ENCODE results near the gene STXBP1.

The STXBP1 gene

GRCh38 chr9:127667127-127667844 lies 55.2 kb downstream of the STXBP1 start:
- no peaks in the 10 kb centered on the region for H3K9me3 ChIP-seq (ENCODE audit: insufficient read depth, low read length)
- TF ChIP-seq EZH2phosphoT487 (conservative IDR thresholded peaks at IDR 0.05; ENCODE audit: low read length) (no peak), CTCF (IDR thresholded peaks at IDR 0.05; ENCODE audit: insufficient read depth, low read length, poor library complexity, severe bottlenecking) (no peak)
- H3K27me3 ChIP-seq (ENCODE audit: low read length): no peaks in the 10 kb centered on the region
- H3K4me3 ChIP-seq (ENCODE audit: insufficient read depth, low read length, poor library complexity, severe bottlenecking): no peak overlapping the region
- no peaks in the 10 kb centered on the region for H3K36me3 ChIP-seq (ENCODE audit: low read length)
- H3K27ac ChIP-seq (ENCODE audit: low read depth, low read length): no peak overlapping the region
- H3K9ac ChIP-seq (ENCODE audit: low read length): no peak overlapping the region
- H2AFZ ChIP-seq (ENCODE audit: low read depth, low read length, severe bottlenecking): no peak overlapping the region
- H3K4me2 ChIP-seq (ENCODE audit: low read depth, low read length, poor library complexity, severe bottlenecking): no peak overlapping the region
- H3K79me2 ChIP-seq (ENCODE audit: insufficient read depth, low read length): no peaks in the 10 kb centered on the region
- no peaks in the 10 kb centered on the region for H3K9me2 ChIP-seq (replicated peaks; ENCODE audit: insufficient read depth, low read length)
- H4K20me1 ChIP-seq (ENCODE audit: low read depth, low read length): no peaks in the 10 kb centered on the region
- H3F3A ChIP-seq (ENCODE audit: insufficient read depth): no peaks in the 10 kb centered on the region

- TF ChIP-seq CTCF (IDR thresholded peaks at IDR 0.05; ENCODE audit: insufficient read depth, low read length, poor library complexity, severe bottlenecking) (no peak), EZH2phosphoT487 (conservative IDR thresholded peaks at IDR 0.05; ENCODE audit: low read length) (no peak)
- no peaks in the 10 kb centered on the region for H3F3A ChIP-seq (ENCODE audit: insufficient read depth)
- no peak overlapping the region for H3K27ac ChIP-seq (ENCODE audit: low read depth, low read length)
- H3K4me3 ChIP-seq (ENCODE audit: insufficient read depth, low read length, poor library complexity, severe bottlenecking): no peak overlapping the region
- no peak overlapping the region for H2AFZ ChIP-seq (ENCODE audit: low read depth, low read length, severe bottlenecking)
- H3K27me3 ChIP-seq (ENCODE audit: low read length): no peaks in the 10 kb centered on the region
- H3K9me3 ChIP-seq (ENCODE audit: insufficient read depth, low read length): no peaks in the 10 kb centered on the region
- H3K9ac ChIP-seq (ENCODE audit: low read length): no peak overlapping the region
- no peaks in the 10 kb centered on the region for H3K79me2 ChIP-seq (ENCODE audit: insufficient read depth, low read length)
- H3K4me2 ChIP-seq (ENCODE audit: low read depth, low read length, poor library complexity, severe bottlenecking): no peak overlapping the region
- H3K36me3 ChIP-seq (ENCODE audit: low read length): no peaks in the 10 kb centered on the region
- no peaks in the 10 kb centered on the region for H3K9me2 ChIP-seq (replicated peaks; ENCODE audit: insufficient read depth, low read length)
- no peaks in the 10 kb centered on the region for H4K20me1 ChIP-seq (ENCODE audit: low read depth, low read length)
Observed at GRCh38 chr9:127667906-127668305, 55.8 kb downstream of the STXBP1 start.

GRCh38 chr9:127673234-127673633 lies 61.2 kb downstream of the STXBP1 start:
- H3K4me3 ChIP-seq (ENCODE audit: insufficient read depth, low read length, poor library complexity, severe bottlenecking): no peak overlapping the region
- H3K27me3 ChIP-seq (ENCODE audit: low read length): no peaks in the 10 kb centered on the region
- no peaks in the 10 kb centered on the region for H3K9me2 ChIP-seq (replicated peaks; ENCODE audit: insufficient read depth, low read length)
- no peak overlapping the region for H3K9ac ChIP-seq (ENCODE audit: low read length)
- H3K4me2 ChIP-seq (ENCODE audit: low read depth, low read length, poor library complexity, severe bottlenecking): no peak overlapping the region
- no peaks in the 10 kb centered on the region for H3K79me2 ChIP-seq (ENCODE audit: insufficient read depth, low read length)
- no peaks in the 10 kb centered on the region for H3K36me3 ChIP-seq (ENCODE audit: low read length)
- no peaks in the 10 kb centered on the region for H3K9me3 ChIP-seq (ENCODE audit: insufficient read depth, low read length)
- TF ChIP-seq CTCF (IDR thresholded peaks at IDR 0.05; ENCODE audit: insufficient read depth, low read length, poor library complexity, severe bottlenecking) (no peak), EZH2phosphoT487 (conservative IDR thresholded peaks at IDR 0.05; ENCODE audit: low read length) (no peak)
- H2AFZ ChIP-seq (ENCODE audit: low read depth, low read length, severe bottlenecking): no peak overlapping the region
- H4K20me1 ChIP-seq (ENCODE audit: low read depth, low read length): no peaks in the 10 kb centered on the region
- no peak overlapping the region for H3K27ac ChIP-seq (ENCODE audit: low read depth, low read length)
- H3F3A ChIP-seq (ENCODE audit: insufficient read depth): no peaks in the 10 kb centered on the region
